SK-N-SH treated with all-trans-retinoic acid at 6 μM for 48 hours (cell line): ENCODE data around the gene KCNK15.
A peak's percentile ranks its signal among the peaks of the same experiment; 100 is the strongest.

Experiments
- ATAC-seq: fragments of 200-7000 bp; cut with Tn5 transposase; 3 replicates; pipeline ENCODE4 v1.9.1; 2020; ENCODE audit warnings: mild to moderate bottlenecking, moderate library complexity
- ARNTL ChIP-seq: fragments of 450-650 bp; formaldehyde crosslinking; IDR thresholded peaks from 2 replicates; pipeline ENCODE4 v1.5.0; 2020; ENCODE audit warnings: low read depth, mild to moderate bottlenecking, moderate library complexity, borderline replicate concordance
- BACH2 ChIP-seq: fragments of 250-450 bp; sonication (Bioruptor Pico); IDR thresholded peaks from 2 replicates; pipeline ENCODE4 v1.9.0; 2021; ENCODE audit warnings: mild to moderate bottlenecking, borderline replicate concordance
- CREB5 ChIP-seq: fragments of 250-450 bp; sonication (Bioruptor Pico); IDR thresholded peaks from 2 replicates; pipeline ENCODE4 v1.5.1; 2020; ENCODE audit warnings: low read depth, mild to moderate bottlenecking, moderate library complexity
- CSDC2 ChIP-seq: fragments of 250-450 bp; sonication (Bioruptor Pico); IDR thresholded peaks from 2 replicates; pipeline ENCODE4 v1.5.0; 2020; ENCODE audit warnings: mild to moderate bottlenecking, moderate library complexity
- ESRRG ChIP-seq: fragments of 250-450 bp; sonication (Bioruptor Pico); IDR thresholded peaks from 2 replicates; pipeline ENCODE4 v1.6.1; 2021; ENCODE audit warnings: mild to moderate bottlenecking
- GLIS3 ChIP-seq: fragments of 250-450 bp; sonication (Bioruptor Pico); IDR thresholded peaks from 2 replicates; pipeline ENCODE4 v1.5.0; 2020; ENCODE audit warnings: mild to moderate bottlenecking, moderate library complexity
- ISL1 ChIP-seq: fragments of 250-450 bp; sonication (Bioruptor Pico); IDR thresholded peaks from 2 replicates; pipeline ENCODE4 v2.1.2; 2022; ENCODE audit warnings: mild to moderate bottlenecking, moderate library complexity
- PPARA ChIP-seq: fragments of 250-450 bp; sonication (Bioruptor Pico); IDR thresholded peaks from 2 replicates; pipeline ENCODE4 v1.5.0; 2020; ENCODE audit warnings: mild to moderate bottlenecking, borderline replicate concordance
- RARB ChIP-seq: fragments of 250-450 bp; sonication (Bioruptor Pico); IDR thresholded peaks from 2 replicates; pipeline ENCODE4 v1.8.0; 2021; ENCODE audit warnings: mild to moderate bottlenecking, moderate library complexity
- SNAI2 ChIP-seq: fragments of 250-450 bp; sonication (Bioruptor Pico); IDR thresholded peaks from 2 replicates; pipeline ENCODE4 v1.5.0; 2020; ENCODE audit warnings: mild to moderate bottlenecking, moderate library complexity
- TCF4 ChIP-seq: fragments of 250-450 bp; sonication (Bioruptor Pico); IDR thresholded peaks from 2 replicates; pipeline ENCODE4 v1.8.0; 2021; ENCODE audit warnings: mild to moderate bottlenecking, moderate library complexity, borderline replicate concordance
- TOX ChIP-seq: fragments of 250-450 bp; sonication (Bioruptor Pico); IDR thresholded peaks from 2 replicates; pipeline ENCODE4 v1.8.0; 2021; ENCODE audit warnings: mild to moderate bottlenecking, moderate library complexity, borderline replicate concordance
- ZC3H10 ChIP-seq: fragments of 250-450 bp; sonication (Bioruptor Pico); IDR thresholded peaks from 2 replicates; pipeline ENCODE4 v1.5.1; 2021; ENCODE audit warnings: mild to moderate bottlenecking, moderate library complexity
- ZFP30 ChIP-seq: fragments of 450-650 bp; formaldehyde crosslinking; IDR thresholded peaks from 2 replicates; pipeline ENCODE4 v1.5.0; 2022; ENCODE audit warnings: mild to moderate bottlenecking, moderate library complexity
- ZNF565 ChIP-seq: fragments of 450-650 bp; formaldehyde crosslinking; conservative IDR thresholded peaks from 2 replicates; pipeline ENCODE4 v1.5.0; 2020; ENCODE audit warnings: low read depth, mild to moderate bottlenecking, moderate library complexity
- ZNF70 ChIP-seq: fragments of 450-650 bp; formaldehyde crosslinking; IDR thresholded peaks from 2 replicates; pipeline ENCODE4 v1.5.0; 2020; ENCODE audit warnings: mild to moderate bottlenecking, moderate library complexity
- ZNF8 ChIP-seq: fragments of 450-650 bp; formaldehyde crosslinking; IDR thresholded peaks from 2 replicates; pipeline ENCODE4 v1.5.0; 2020; ENCODE audit warnings: mild to moderate bottlenecking, moderate library complexity
- TF ChIP-seq, protein P1 (sequence below): fragments of 250-450 bp; sonication (Bioruptor Pico); IDR thresholded peaks from 2 replicates; pipeline ENCODE4 v1.8.0; 2020; ENCODE audit warnings: mild to moderate bottlenecking, moderate library complexity, borderline replicate concordance

Gene KCNK15

GRCh38 chr20:44717986-44718385 is 27.7 kb upstream of the KCNK15 start:
- TF ChIP-seq, protein P1, sequence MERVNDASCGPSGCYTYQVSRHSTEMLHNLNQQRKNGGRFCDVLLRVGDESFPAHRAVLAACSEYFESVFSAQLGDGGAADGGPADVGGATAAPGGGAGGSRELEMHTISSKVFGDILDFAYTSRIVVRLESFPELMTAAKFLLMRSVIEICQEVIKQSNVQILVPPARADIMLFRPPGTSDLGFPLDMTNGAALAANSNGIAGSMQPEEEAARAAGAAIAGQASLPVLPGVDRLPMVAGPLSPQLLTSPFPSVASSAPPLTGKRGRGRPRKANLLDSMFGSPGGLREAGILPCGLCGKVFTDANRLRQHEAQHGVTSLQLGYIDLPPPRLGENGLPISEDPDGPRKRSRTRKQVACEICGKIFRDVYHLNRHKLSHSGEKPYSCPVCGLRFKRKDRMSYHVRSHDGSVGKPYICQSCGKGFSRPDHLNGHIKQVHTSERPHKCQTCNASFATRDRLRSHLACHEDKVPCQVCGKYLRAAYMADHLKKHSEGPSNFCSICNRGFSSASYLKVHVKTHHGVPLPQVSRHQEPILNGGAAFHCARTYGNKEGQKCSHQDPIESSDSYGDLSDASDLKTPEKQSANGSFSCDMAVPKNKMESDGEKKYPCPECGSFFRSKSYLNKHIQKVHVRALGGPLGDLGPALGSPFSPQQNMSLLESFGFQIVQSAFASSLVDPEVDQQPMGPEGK (CRISPR knock-in tag), result peak; percentile 70; the same call in 1 of the 2 replicates
- TF ChIP-seq TOX, result no peak
- no peak for ATAC-seq

GRCh38 chr20:44719841-44720240 is 25.8 kb upstream of the KCNK15 start:
- no peak for ATAC-seq
- TF ChIP-seq CREB5, result no peak
- TF ChIP-seq ISL1 (CRISPR knock-in tag), result no peak
- TF ChIP-seq, protein P1 (CRISPR knock-in tag), result no peak
- no peak for TF ChIP-seq CSDC2
- TF ChIP-seq GLIS3, result no peak
- TF ChIP-seq ESRRG (CRISPR knock-in tag), result no peak
- TF ChIP-seq ZFP30 (CRISPR knock-in tag), result no peak
- TF ChIP-seq ZNF565 (CRISPR knock-in tag), result no peak
- no peak for TF ChIP-seq SNAI2 (CRISPR knock-in tag)
- no peak for TF ChIP-seq ZNF70 (CRISPR knock-in tag)
- TF ChIP-seq RARB (CRISPR knock-in tag), result no peak
- TF ChIP-seq, all 23 proteins: peak for 0

GRCh38 chr20:44720621-44720996 is 25.1 kb upstream of the KCNK15 start:
- peak; percentile 94 for ATAC-seq
- TF ChIP-seq PPARA (CRISPR knock-in tag) (no peak), GLIS3 (no peak), BACH2 (no peak), CSDC2 (no peak), TOX (no peak), SNAI2 (CRISPR knock-in tag) (no peak), RARB (CRISPR knock-in tag) (no peak), CREB5 (no peak), ZC3H10 (no peak), ESRRG (CRISPR knock-in tag) (no peak), TCF4 (CRISPR knock-in tag) (no peak), ZNF8 (CRISPR knock-in tag) (no peak), ARNTL (CRISPR knock-in tag) (no peak)
- TF ChIP-seq, protein P1 (CRISPR knock-in tag), result no peak
- TF ChIP-seq, all 23 proteins: peak for 0

- TF ChIP-seq ZC3H10 (peak; percentile 68; the same call in 1 of the 2 replicates), ARNTL (CRISPR knock-in tag) (no peak), GLIS3 (no peak), ZFP30 (CRISPR knock-in tag) (no peak), CSDC2 (no peak), ISL1 (CRISPR knock-in tag) (peak; percentile 32)
- ATAC-seq, result peak; percentile 63
Measured at GRCh38 chr20:44720997-44721784, 24.5 kb upstream of the KCNK15 start.

- TF ChIP-seq CSDC2 (no peak), BACH2 (no peak), ZC3H10 (no peak), CREB5 (no peak)
- no peak for ATAC-seq
Measured at GRCh38 chr20:44721785-44722054, 23.9 kb upstream of the KCNK15 start.
